H1 (cell line): ENCODE measurements around the gene PRR7. TPM values are rescaled to one million over a fixed set of nuclear protein-coding genes. Genes with fewer than 3 reads are reported as not detected.

Experiments used
- BACH1 ChIP-seq: IDR thresholded peaks from 2 replicates; pipeline ENCODE4 v1.6.1; 2012; ENCODE audit warnings: low read length, improper control_type of control experiment
- EZH2 ChIP-seq: fragments of 200-600 bp; sonication (generic); IDR thresholded peaks from 2 replicates; pipeline ENCODE4 v1.7.1; 2012; ENCODE audit warnings: low read depth, mild to moderate bottlenecking, moderate library complexity, low read length, inconsistent platforms; ENCODE audit not compliant: severe bottlenecking
- FOSL1 ChIP-seq: IDR thresholded peaks from 2 replicates; pipeline ENCODE4 v1.6.1; 2011; ENCODE audit warnings: mild to moderate bottlenecking, low read depth, low read length, moderate library complexity; ENCODE audit not compliant: insufficient read depth
- RBBP5 ChIP-seq: IDR thresholded peaks from 2 replicates; pipeline ENCODE4 v1.7.1; 2012; ENCODE audit warnings: low read depth, mild to moderate bottlenecking, inconsistent platforms, low read length, moderate library complexity, borderline replicate concordance
- RFX5 ChIP-seq: IDR thresholded peaks from 2 replicates; pipeline ENCODE4 v1.6.1; 2011; ENCODE audit warnings: low read depth, low read length, improper control_type of control experiment, borderline replicate concordance
- SP2 ChIP-seq: IDR thresholded peaks from 2 replicates; pipeline ENCODE4 v1.6.1; 2012; ENCODE audit warnings: mild to moderate bottlenecking, low read length, inconsistent platforms
- TCF12 ChIP-seq: IDR thresholded peaks from 2 replicates; pipeline ENCODE4 v1.6.1; 2011; ENCODE audit warnings: low read depth, mild to moderate bottlenecking, low read length
- polyA plus RNA-seq, 7 experiments: library from polyadenylated mRNA; depleted of rRNA in 3 of 7; stranded (reverse) in 5 of 7; unstranded in 2 of 7; fragments of >200 nt in 5 of 7; fragments of 200-250 nt in 2 of 7; gene quantifications; 1 replicate in 5 of 7; 2 replicates in 1 of 7; 4 replicates in 1 of 7; pipeline versions ENCODE4 v1.2.1 to v1.2.3, GENCODE V29; 2011 to 2013; ENCODE audit warnings: missing spikeins in 2 of 7, mixed read lengths in 2 of 7
- total RNA-seq: library from RNA; stranded (reverse); fragmentation: NEBNext Ultra II Directional; extraction: Animal tissue kit (Norgen Biotek cat#: 25700); gene quantifications from 2 replicates; pipeline ENCODE4 v1.2.1, GENCODE V29; 2021
- TF ChIP-seq, protein P1 (sequence below): fragments of 300-600 bp; sonication (generic); IDR thresholded peaks from 2 replicates; pipeline ENCODE4 v1.7.1; 2012; ENCODE audit warnings: low read length, moderate library complexity, mild to moderate bottlenecking, inconsistent platforms; ENCODE audit not compliant: insufficient replicate concordance

The PRR7 gene
- total and polyA plus RNA-seq, 2 of the 8 experiments (the other 6 are each of a cell fraction or from before 2014, with no cell fraction given) = 8.0 to 11.8 TPM

- TF ChIP-seq, protein P1, sequence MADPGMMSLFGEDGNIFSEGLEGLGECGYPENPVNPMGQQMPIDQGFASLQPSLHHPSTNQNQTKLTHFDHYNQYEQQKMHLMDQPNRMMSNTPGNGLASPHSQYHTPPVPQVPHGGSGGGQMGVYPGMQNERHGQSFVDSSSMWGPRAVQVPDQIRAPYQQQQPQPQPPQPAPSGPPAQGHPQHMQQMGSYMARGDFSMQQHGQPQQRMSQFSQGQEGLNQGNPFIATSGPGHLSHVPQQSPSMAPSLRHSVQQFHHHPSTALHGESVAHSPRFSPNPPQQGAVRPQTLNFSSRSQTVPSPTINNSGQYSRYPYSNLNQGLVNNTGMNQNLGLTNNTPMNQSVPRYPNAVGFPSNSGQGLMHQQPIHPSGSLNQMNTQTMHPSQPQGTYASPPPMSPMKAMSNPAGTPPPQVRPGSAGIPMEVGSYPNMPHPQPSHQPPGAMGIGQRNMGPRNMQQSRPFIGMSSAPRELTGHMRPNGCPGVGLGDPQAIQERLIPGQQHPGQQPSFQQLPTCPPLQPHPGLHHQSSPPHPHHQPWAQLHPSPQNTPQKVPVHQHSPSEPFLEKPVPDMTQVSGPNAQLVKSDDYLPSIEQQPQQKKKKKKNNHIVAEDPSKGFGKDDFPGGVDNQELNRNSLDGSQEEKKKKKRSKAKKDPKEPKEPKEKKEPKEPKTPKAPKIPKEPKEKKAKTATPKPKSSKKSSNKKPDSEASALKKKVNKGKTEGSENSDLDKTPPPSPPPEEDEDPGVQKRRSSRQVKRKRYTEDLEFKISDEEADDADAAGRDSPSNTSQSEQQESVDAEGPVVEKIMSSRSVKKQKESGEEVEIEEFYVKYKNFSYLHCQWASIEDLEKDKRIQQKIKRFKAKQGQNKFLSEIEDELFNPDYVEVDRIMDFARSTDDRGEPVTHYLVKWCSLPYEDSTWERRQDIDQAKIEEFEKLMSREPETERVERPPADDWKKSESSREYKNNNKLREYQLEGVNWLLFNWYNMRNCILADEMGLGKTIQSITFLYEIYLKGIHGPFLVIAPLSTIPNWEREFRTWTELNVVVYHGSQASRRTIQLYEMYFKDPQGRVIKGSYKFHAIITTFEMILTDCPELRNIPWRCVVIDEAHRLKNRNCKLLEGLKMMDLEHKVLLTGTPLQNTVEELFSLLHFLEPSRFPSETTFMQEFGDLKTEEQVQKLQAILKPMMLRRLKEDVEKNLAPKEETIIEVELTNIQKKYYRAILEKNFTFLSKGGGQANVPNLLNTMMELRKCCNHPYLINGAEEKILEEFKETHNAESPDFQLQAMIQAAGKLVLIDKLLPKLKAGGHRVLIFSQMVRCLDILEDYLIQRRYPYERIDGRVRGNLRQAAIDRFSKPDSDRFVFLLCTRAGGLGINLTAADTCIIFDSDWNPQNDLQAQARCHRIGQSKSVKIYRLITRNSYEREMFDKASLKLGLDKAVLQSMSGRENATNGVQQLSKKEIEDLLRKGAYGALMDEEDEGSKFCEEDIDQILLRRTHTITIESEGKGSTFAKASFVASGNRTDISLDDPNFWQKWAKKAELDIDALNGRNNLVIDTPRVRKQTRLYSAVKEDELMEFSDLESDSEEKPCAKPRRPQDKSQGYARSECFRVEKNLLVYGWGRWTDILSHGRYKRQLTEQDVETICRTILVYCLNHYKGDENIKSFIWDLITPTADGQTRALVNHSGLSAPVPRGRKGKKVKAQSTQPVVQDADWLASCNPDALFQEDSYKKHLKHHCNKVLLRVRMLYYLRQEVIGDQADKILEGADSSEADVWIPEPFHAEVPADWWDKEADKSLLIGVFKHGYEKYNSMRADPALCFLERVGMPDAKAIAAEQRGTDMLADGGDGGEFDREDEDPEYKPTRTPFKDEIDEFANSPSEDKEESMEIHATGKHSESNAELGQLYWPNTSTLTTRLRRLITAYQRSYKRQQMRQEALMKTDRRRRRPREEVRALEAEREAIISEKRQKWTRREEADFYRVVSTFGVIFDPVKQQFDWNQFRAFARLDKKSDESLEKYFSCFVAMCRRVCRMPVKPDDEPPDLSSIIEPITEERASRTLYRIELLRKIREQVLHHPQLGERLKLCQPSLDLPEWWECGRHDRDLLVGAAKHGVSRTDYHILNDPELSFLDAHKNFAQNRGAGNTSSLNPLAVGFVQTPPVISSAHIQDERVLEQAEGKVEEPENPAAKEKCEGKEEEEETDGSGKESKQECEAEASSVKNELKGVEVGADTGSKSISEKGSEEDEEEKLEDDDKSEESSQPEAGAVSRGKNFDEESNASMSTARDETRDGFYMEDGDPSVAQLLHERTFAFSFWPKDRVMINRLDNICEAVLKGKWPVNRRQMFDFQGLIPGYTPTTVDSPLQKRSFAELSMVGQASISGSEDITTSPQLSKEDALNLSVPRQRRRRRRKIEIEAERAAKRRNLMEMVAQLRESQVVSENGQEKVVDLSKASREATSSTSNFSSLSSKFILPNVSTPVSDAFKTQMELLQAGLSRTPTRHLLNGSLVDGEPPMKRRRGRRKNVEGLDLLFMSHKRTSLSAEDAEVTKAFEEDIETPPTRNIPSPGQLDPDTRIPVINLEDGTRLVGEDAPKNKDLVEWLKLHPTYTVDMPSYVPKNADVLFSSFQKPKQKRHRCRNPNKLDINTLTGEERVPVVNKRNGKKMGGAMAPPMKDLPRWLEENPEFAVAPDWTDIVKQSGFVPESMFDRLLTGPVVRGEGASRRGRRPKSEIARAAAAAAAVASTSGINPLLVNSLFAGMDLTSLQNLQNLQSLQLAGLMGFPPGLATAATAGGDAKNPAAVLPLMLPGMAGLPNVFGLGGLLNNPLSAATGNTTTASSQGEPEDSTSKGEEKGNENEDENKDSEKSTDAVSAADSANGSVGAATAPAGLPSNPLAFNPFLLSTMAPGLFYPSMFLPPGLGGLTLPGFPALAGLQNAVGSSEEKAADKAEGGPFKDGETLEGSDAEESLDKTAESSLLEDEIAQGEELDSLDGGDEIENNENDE = no peak
- TF ChIP-seq SP2 = no peak
- TF ChIP-seq FOSL1 = no peak
- TF ChIP-seq EZH2 = no peak
- TF ChIP-seq BACH1 = no peak
- TF ChIP-seq RFX5 = no peak
- no peak for TF ChIP-seq RBBP5
- no peak for TF ChIP-seq TCF12
- TF ChIP-seq, all 59 proteins: peak for 0
Observed at GRCh38 chr5:177432143-177432838, 14.3 kb upstream of the PRR7 start (continued).
